ENCODE results near the gene NLGN1. TPM values are rescaled to one million over a fixed set of nuclear protein-coding genes. Genes with fewer than 3 reads are reported as not detected.

The NLGN1 gene
- total RNA-seq, 1 experiment from 2014 or later, result 0.85 TPM

DNA sequence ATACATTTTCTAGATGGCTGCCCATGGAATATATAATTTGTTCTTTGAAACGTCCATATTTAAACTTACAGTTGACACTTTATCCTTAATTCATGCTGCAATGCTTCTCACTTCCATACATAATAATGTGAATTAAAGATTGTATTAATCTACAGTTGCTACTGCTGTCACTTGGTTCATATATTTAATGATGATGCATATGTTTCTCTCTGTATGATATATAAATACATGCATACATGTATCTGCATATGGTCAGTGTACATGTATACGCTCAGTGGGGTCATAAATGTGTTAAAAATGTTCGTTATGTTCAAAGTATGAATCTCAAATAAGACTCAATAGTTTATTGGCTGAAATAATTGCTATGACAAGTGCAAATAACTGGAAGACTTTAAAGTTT, 382.5 kb downstream of the NLGN1 start:
- TF ChIP-seq SIN3A (IDR thresholded peaks at IDR 0.05; ENCODE audit: borderline replicate concordance, insufficient read depth, low read depth, low read length) (no peak), TCF7L2 (IDR thresholded peaks at IDR 0.05; ENCODE audit: low read depth, low read length) (no peak), POLR2AphosphoS5 (IDR thresholded peaks at IDR 0.05; ENCODE audit: low read depth, low read length) (no peak)
- TF ChIP-seq, protein P1, sequence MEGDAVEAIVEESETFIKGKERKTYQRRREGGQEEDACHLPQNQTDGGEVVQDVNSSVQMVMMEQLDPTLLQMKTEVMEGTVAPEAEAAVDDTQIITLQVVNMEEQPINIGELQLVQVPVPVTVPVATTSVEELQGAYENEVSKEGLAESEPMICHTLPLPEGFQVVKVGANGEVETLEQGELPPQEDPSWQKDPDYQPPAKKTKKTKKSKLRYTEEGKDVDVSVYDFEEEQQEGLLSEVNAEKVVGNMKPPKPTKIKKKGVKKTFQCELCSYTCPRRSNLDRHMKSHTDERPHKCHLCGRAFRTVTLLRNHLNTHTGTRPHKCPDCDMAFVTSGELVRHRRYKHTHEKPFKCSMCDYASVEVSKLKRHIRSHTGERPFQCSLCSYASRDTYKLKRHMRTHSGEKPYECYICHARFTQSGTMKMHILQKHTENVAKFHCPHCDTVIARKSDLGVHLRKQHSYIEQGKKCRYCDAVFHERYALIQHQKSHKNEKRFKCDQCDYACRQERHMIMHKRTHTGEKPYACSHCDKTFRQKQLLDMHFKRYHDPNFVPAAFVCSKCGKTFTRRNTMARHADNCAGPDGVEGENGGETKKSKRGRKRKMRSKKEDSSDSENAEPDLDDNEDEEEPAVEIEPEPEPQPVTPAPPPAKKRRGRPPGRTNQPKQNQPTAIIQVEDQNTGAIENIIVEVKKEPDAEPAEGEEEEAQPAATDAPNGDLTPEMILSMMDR (IDR thresholded peaks at IDR 0.05), result no peak
- TF ChIP-seq, protein P2, sequence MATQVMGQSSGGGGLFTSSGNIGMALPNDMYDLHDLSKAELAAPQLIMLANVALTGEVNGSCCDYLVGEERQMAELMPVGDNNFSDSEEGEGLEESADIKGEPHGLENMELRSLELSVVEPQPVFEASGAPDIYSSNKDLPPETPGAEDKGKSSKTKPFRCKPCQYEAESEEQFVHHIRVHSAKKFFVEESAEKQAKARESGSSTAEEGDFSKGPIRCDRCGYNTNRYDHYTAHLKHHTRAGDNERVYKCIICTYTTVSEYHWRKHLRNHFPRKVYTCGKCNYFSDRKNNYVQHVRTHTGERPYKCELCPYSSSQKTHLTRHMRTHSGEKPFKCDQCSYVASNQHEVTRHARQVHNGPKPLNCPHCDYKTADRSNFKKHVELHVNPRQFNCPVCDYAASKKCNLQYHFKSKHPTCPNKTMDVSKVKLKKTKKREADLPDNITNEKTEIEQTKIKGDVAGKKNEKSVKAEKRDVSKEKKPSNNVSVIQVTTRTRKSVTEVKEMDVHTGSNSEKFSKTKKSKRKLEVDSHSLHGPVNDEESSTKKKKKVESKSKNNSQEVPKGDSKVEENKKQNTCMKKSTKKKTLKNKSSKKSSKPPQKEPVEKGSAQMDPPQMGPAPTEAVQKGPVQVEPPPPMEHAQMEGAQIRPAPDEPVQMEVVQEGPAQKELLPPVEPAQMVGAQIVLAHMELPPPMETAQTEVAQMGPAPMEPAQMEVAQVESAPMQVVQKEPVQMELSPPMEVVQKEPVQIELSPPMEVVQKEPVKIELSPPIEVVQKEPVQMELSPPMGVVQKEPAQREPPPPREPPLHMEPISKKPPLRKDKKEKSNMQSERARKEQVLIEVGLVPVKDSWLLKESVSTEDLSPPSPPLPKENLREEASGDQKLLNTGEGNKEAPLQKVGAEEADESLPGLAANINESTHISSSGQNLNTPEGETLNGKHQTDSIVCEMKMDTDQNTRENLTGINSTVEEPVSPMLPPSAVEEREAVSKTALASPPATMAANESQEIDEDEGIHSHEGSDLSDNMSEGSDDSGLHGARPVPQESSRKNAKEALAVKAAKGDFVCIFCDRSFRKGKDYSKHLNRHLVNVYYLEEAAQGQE (IDR thresholded peaks at IDR 0.05; ENCODE audit: insufficient read depth in 1 of 2, low read depth in 2 of 2, low read length in 1 of 2), result no peak
- CTCF ChIA-PET, result no interaction called here
- intact Hi-C loops (cut with micrococcal nuclease; ENCODE audit: unreplicated experiment), result no loop called here
- Histone ChIP-seq H3K27me3 (ENCODE audit: control insufficient read depth, insufficient read depth, low read length) (no peaks in the 10 kb centered on the region), H3K4me3 (ENCODE audit: low read depth in 2 of 2, low read length in 2 of 2) (no peak overlapping the region), H3K27ac (ENCODE audit: low read length) (no peak overlapping the region), H3K9me3 (ENCODE audit: control insufficient read depth, insufficient read depth, low read depth, low read length) (no peaks in the 10 kb centered on the region), H3K4me1 (ENCODE audit: control insufficient read depth, insufficient read depth, low read length) (no peaks in the 10 kb centered on the region), H3K36me3 (ENCODE audit: control insufficient read depth, insufficient read depth, low read length) (no peaks in the 10 kb centered on the region)
- no peak for ATAC-seq
- DNase-seq (ENCODE audit: low read depth, low spot score), result no peak
- POLR2A ChIA-PET, result no interaction called here
- BruUV-seq (replicated peaks), result no TSS peak
- in situ Hi-C loops (cut with HindIII; ENCODE audit: low pct_unique_long_range_greater_than_20kb, low sequenced_read_pairs), result no loop called here

DNA sequence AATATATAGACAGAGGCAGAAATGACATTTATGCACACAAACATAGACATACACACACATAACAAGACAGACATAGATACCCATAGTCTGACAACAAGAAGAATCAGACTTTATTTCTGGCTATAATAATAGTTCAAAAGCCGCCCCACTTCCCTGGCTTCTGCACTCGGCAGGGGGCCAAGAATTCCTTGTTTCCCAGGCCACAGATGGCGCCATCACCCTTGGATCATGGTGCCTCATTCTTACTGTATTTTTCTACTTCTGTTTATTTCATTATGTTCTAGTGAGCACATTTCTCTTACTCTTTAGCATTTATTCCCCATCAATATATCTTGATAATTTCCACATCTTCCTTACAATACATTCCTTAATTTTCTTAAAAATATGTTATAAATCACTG, 387.5 kb downstream of the NLGN1 start:
- TF ChIP-seq TCF7L2 (IDR thresholded peaks at IDR 0.05; ENCODE audit: low read depth, low read length) (no peak), POLR2AphosphoS5 (IDR thresholded peaks at IDR 0.05; ENCODE audit: low read depth, low read length) (no peak), SIN3A (IDR thresholded peaks at IDR 0.05; ENCODE audit: borderline replicate concordance, insufficient read depth, low read depth, low read length) (no peak)
- TF ChIP-seq, protein P1 (IDR thresholded peaks at IDR 0.05), result no peak
- TF ChIP-seq, protein P2 (IDR thresholded peaks at IDR 0.05; ENCODE audit: insufficient read depth in 1 of 2, low read depth in 2 of 2, low read length in 1 of 2), result no peak
- no peak overlapping the region for H3K4me3 ChIP-seq (ENCODE audit: low read depth in 2 of 2, low read length in 2 of 2)

More for the DNA sequence above, 387.5 kb downstream of the NLGN1 start:
- ChIA-PET POLR2A (no interaction called here), CTCF (no interaction called here)
- no peaks in the 10 kb centered on the region for H3K9me3 ChIP-seq (ENCODE audit: control insufficient read depth, insufficient read depth, low read depth, low read length)
- no peak for ATAC-seq
- H3K27me3 ChIP-seq (ENCODE audit: control insufficient read depth, insufficient read depth, low read length), result no peaks in the 10 kb centered on the region
- intact Hi-C loops (cut with micrococcal nuclease; ENCODE audit: unreplicated experiment), result no loop called here
- no peaks in the 10 kb centered on the region for H3K4me1 ChIP-seq (ENCODE audit: control insufficient read depth, insufficient read depth, low read length)
- H3K36me3 ChIP-seq (ENCODE audit: control insufficient read depth, insufficient read depth, low read length), result no peaks in the 10 kb centered on the region
- DNase-seq (ENCODE audit: low read depth, low spot score), result no peak
- in situ Hi-C loops (cut with HindIII; ENCODE audit: low pct_unique_long_range_greater_than_20kb, low sequenced_read_pairs), result no loop called here
- H3K27ac ChIP-seq (ENCODE audit: low read length), result no peak overlapping the region
- no TSS peak for BruUV-seq (replicated peaks)

Data from Panc1 (cell line).